ENCODE results near the gene MLPH. TPM values are rescaled to one million over a fixed set of nuclear protein-coding genes. Genes with fewer than 3 reads are reported as not detected.

MLPH gene
- total and polyA plus RNA-seq, 2 of the 13 experiments (the other 11 are each of a cell fraction or from before 2014, with no cell fraction given), result 0.12 TPM; not detected in 1

DNA sequence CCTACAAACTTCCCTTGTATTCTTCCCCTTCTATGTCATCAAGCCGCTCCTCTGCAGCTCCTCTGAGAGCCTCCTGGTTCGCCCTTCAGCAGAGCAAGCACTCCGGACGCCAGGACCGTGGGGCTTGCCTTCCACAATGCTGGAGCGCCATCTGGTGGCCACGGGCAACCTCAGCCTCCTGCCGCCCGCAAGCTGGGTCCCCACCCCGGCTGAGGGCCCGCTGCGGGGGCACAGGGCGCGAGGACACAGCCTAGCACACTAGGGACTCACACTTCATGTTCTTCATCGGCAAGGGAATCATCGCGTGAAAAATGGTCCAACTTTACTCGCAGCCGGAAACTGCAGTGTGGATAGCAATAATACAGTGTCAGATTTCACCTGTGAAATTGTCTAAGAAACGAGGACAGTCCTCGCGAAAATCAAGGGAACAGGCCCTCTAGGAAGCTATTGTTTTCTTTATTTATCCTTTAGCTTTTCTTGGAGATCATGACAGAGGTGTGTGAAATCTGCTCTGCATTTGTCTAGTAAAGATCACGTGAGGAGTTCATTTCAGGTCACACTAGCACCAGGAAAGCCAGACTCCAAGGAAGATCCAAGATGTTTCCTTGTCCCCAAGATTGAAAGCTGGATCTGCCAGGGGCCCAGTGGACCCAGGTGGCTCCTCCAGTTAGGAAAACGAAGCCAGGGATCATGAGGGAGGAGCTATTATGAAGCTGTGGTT is 85.1 kb downstream of the MLPH start (continued):
- peak; percentile 66; the same call in 1 of the 2 replicates for TF ChIP-seq SALL2 (CRISPR knock-in tag; IDR thresholded peaks at IDR 0.05)
- TF ChIP-seq, protein P1, sequence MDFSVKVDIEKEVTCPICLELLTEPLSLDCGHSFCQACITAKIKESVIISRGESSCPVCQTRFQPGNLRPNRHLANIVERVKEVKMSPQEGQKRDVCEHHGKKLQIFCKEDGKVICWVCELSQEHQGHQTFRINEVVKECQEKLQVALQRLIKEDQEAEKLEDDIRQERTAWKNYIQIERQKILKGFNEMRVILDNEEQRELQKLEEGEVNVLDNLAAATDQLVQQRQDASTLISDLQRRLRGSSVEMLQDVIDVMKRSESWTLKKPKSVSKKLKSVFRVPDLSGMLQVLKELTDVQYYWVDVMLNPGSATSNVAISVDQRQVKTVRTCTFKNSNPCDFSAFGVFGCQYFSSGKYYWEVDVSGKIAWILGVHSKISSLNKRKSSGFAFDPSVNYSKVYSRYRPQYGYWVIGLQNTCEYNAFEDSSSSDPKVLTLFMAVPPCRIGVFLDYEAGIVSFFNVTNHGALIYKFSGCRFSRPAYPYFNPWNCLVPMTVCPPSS (IDR thresholded peaks at IDR 0.05), result no peak
- no peak for TF ChIP-seq HOXA7 (CRISPR knock-in tag; IDR thresholded peaks at IDR 0.05)
- no peak for TF ChIP-seq ZNF7 (CRISPR knock-in tag; IDR thresholded peaks at IDR 0.05)
- TF ChIP-seq, protein P2, sequence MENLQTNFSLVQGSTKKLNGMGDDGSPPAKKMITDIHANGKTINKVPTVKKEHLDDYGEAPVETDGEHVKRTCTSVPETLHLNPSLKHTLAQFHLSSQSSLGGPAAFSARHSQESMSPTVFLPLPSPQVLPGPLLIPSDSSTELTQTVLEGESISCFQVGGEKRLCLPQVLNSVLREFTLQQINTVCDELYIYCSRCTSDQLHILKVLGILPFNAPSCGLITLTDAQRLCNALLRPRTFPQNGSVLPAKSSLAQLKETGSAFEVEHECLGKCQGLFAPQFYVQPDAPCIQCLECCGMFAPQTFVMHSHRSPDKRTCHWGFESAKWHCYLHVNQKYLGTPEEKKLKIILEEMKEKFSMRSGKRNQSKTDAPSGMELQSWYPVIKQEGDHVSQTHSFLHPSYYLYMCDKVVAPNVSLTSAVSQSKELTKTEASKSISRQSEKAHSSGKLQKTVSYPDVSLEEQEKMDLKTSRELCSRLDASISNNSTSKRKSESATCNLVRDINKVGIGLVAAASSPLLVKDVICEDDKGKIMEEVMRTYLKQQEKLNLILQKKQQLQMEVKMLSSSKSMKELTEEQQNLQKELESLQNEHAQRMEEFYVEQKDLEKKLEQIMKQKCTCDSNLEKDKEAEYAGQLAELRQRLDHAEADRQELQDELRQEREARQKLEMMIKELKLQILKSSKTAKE (CRISPR knock-in tag; IDR thresholded peaks at IDR 0.05; ENCODE audit: borderline replicate concordance), result no peak
- TF ChIP-seq KLF9 (CRISPR knock-in tag; IDR thresholded peaks at IDR 0.05; ENCODE audit: low read depth), result no peak
- TF ChIP-seq ZNF382 (CRISPR knock-in tag; IDR thresholded peaks at IDR 0.05; ENCODE audit: borderline replicate concordance), result no peak
- 0 out of 2 replicates have a peak, but pooled peaks have one; percentile 20 for TF ChIP-seq ZFP90 (CRISPR knock-in tag; IDR thresholded peaks at IDR 0.05; ENCODE audit: borderline replicate concordance)
- no peak for TF ChIP-seq CHD2 (IDR thresholded peaks at IDR 0.05; ENCODE audit: low read depth, low read length)
- TF ChIP-seq GMEB2 (CRISPR knock-in tag; IDR thresholded peaks at IDR 0.05; ENCODE audit: low read depth), result no peak
- no peak for TF ChIP-seq ZNF577 (CRISPR knock-in tag; IDR thresholded peaks at IDR 0.05; ENCODE audit: borderline replicate concordance, low read depth)
- TF ChIP-seq ZNF501 (CRISPR knock-in tag; IDR thresholded peaks at IDR 0.05), result peak; percentile 87
- no peak for TF ChIP-seq MAFK (conservative IDR thresholded peaks at IDR 0.05 in 1 of 2, IDR thresholded peaks at IDR 0.05 in 1 of 2; ENCODE audit: low read length in 2 of 2)
- peak; percentile 44; the same call in 1 of the 2 replicates for TF ChIP-seq RARA (CRISPR knock-in tag; IDR thresholded peaks at IDR 0.05)
- no peak for TF ChIP-seq SRF (IDR thresholded peaks at IDR 0.05; ENCODE audit: low read depth, low read length)
- TF ChIP-seq NFE2 (CRISPR knock-in tag; IDR thresholded peaks at IDR 0.05), result no peak
- TF ChIP-seq DZIP1 (CRISPR knock-in tag; IDR thresholded peaks at IDR 0.05), result no peak
- no peak for TF ChIP-seq ZFYVE20 (CRISPR knock-in tag; IDR thresholded peaks at IDR 0.05; ENCODE audit: borderline replicate concordance, low read depth)
- TF ChIP-seq MTA1 (CRISPR knock-in tag; IDR thresholded peaks at IDR 0.05; ENCODE audit: borderline replicate concordance), result no peak
- no peak for TF ChIP-seq HDAC6 (IDR thresholded peaks at IDR 0.05; ENCODE audit: low read depth, low read length)
- TF ChIP-seq TAF15 (IDR thresholded peaks at IDR 0.05; ENCODE audit: low read depth, low read length, poor library complexity, severe bottlenecking), result no peak
- no peak for TF ChIP-seq ZNF703 (CRISPR knock-in tag; IDR thresholded peaks at IDR 0.05; ENCODE audit: borderline replicate concordance)
- TF ChIP-seq ZNF557 (CRISPR knock-in tag; IDR thresholded peaks at IDR 0.05), result no peak
